ENCODE data around the gene ACTG2.
"Not testable (repeated sequence)": the region's sequence is repeated elsewhere in the genome, so short reads cannot be mapped to it uniquely, and the experiment has no call there.

ACTG2 gene

GRCh38 chr2:73933194-73933593 lies 40.4 kb downstream of the ACTG2 start:
- peak; percentile 34 for DNase-seq (ENCODE audit: low read depth)
- no peak overlapping the region for H3K4me3 ChIP-seq (ENCODE audit: control insufficient read depth, low read depth, low read length)
- TF ChIP-seq, protein P1, sequence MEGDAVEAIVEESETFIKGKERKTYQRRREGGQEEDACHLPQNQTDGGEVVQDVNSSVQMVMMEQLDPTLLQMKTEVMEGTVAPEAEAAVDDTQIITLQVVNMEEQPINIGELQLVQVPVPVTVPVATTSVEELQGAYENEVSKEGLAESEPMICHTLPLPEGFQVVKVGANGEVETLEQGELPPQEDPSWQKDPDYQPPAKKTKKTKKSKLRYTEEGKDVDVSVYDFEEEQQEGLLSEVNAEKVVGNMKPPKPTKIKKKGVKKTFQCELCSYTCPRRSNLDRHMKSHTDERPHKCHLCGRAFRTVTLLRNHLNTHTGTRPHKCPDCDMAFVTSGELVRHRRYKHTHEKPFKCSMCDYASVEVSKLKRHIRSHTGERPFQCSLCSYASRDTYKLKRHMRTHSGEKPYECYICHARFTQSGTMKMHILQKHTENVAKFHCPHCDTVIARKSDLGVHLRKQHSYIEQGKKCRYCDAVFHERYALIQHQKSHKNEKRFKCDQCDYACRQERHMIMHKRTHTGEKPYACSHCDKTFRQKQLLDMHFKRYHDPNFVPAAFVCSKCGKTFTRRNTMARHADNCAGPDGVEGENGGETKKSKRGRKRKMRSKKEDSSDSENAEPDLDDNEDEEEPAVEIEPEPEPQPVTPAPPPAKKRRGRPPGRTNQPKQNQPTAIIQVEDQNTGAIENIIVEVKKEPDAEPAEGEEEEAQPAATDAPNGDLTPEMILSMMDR (conservative IDR thresholded peaks at IDR 0.05; ENCODE audit: control insufficient read depth, insufficient read depth, low read depth, low read length): no peak

DNA sequence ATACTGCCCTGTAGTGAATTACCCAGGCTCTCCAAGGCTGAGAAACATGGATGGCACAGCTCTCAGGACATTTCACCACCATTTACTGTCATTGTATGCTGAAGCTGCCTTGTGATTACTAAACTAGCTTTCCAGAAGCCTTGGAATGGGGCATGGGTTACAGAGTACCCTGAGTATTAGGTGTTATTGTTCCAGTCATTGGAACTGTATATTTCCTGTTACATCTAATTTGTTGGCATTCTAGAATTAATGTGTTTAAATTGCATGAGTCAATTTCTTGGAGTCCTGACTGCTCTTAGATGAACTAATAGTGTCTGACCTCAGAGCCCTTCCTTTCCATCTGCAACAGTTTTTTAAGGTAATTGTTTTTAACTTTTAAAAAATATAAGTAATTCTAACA lies 42.8 kb downstream of the ACTG2 start:
- H3K4me3 ChIP-seq (ENCODE audit: control insufficient read depth, low read depth, low read length): no peak overlapping the region
- DNase-seq (ENCODE audit: low read depth): peak; percentile 44
- TF ChIP-seq, protein P1 (conservative IDR thresholded peaks at IDR 0.05; ENCODE audit: control insufficient read depth, insufficient read depth, low read depth, low read length): no peak

DNA sequence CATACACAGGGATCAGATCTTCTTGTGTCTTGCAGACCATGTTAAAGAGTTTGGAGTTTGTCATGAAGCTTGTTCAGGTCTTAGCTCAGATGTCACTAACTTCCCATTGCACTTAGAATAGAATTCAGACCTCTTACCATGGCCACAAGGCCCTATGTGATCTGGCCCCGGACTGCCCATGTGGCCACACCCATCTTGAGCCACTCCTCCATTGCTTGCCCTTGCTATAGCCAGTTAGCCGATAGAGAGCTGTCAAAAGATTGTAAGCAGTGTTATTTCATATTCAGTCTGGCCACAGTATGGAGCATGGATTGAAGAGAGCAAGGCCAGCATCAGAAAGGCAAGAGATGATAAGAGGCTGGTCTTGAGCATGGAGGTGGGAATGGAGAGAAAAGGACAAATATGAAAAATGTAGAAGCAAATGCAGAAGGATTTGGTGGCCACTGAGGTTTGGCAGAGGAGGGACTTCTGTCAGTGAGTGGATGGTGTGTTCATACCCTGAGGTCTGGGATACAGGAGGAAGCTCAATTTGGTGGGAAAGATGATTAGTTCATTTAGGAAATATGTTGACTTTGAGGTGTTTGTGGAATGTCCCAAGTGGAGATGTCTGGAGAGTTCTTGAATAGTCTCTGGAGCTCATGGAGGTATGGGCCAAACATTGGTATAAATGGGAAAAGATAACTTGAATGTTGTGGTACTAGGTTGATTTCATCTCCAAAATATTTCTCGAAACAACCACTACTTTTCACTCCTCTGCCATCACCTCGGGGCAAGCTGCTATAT lies 44.5 kb downstream of the ACTG2 start:
- TF ChIP-seq, protein P1 (conservative IDR thresholded peaks at IDR 0.05; ENCODE audit: control insufficient read depth, insufficient read depth, low read depth, low read length): no peak
- no peak overlapping the region for H3K4me3 ChIP-seq (ENCODE audit: control insufficient read depth, low read depth, low read length)
- DNase-seq (ENCODE audit: low read depth): no peak

DNA sequence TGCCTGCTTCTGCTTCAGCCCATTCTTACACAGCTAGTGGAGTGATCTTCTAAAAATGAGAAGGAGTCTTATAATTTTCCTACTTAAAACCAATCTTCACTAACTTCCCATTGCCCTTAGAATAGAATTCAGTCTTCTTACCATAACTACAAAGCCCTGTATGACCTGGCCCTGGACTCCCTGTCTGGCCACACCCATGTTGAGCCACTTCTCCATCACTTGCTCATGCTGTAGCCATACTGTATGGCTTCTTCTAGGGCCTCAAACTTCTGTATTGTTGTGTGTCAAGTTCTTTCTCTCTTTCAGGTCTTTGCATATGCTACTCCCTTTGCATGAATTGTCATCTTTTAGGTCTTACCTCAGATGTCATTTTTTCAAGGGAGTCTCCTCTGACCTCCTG lies 45.1 kb downstream of the ACTG2 start:
- TF ChIP-seq, protein P1 (conservative IDR thresholded peaks at IDR 0.05; ENCODE audit: control insufficient read depth, insufficient read depth, low read depth, low read length): no peak
- H3K4me3 ChIP-seq (ENCODE audit: control insufficient read depth, low read depth, low read length): no peak overlapping the region
- no peak for DNase-seq (ENCODE audit: low read depth)

DNA sequence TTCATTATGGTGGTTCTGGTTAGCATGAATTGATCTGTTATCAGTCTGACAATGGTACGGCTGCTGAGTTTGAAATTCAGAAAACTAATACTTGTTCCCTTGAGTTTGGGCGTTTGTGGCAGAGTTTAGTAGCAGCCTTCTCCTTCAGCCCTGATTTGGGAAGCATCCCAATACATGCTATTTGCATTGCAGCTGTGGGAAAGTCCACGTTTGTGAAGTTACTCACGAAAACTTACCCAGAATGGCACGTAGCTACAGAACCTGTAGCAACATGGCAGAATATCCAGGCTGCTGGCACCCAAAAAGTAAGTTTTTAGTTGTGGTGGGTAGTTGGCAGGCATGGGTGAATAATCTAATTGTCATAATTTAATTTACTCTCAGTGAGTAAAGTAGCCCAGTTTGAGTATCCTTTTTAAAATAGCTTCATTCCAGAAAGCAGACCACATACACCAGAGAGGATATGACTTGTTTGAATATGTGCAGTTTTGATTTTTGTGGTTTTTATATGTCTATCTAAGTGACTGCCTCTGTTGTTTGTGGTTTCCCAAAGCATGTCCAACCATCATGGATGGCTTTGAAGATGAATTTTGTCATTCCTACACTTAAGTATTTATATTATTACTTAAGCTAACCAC lies 46.0 kb downstream of the ACTG2 start:
- peak; percentile 78 for DNase-seq (ENCODE audit: low read depth)
- no peak overlapping the region for H3K4me3 ChIP-seq (ENCODE audit: control insufficient read depth, low read depth, low read length)
- TF ChIP-seq, protein P1 (conservative IDR thresholded peaks at IDR 0.05; ENCODE audit: control insufficient read depth, insufficient read depth, low read depth, low read length): no peak

GRCh38 chr2:73939419-73939818 lies 46.6 kb downstream of the ACTG2 start:
- no peak overlapping the region for H3K4me3 ChIP-seq (ENCODE audit: control insufficient read depth, low read depth, low read length)

DNA sequence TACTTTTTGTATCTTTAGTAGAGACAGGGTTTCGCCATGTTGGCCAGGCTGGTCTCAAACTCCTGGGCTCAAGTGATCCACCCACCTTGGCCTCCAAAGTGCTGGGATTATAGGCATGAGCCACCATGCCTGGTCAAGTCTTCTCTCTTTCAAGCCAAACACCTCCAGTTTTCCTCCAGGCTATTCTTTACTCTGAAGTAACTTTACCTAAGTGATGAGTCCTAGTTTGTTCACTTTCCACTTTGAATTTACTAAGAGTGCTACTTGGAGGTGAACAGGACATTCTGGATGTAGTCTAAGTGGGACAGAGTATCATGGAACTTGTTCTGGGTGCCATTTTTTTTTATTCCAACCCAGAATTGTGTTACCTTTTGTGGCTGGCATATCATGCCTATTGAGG lies 47.3 kb downstream of the ACTG2 start:
- not testable (repeated sequence) for H3K4me3 ChIP-seq (ENCODE audit: control insufficient read depth, low read depth, low read length); DNase-seq (ENCODE audit: low read depth)

More at GRCh38 chr2:73939419-73939818, 46.6 kb downstream of the ACTG2 start:
- TF ChIP-seq, protein P1 (conservative IDR thresholded peaks at IDR 0.05; ENCODE audit: control insufficient read depth, insufficient read depth, low read depth, low read length): peak; percentile 34
- DNase-seq (ENCODE audit: low read depth): peak; percentile 86
